AG08396 (cell line): Measurements from ENCODE around the gene TRAF2.
A peak's percentile ranks its signal among the peaks of the same experiment; 100 is the strongest.
"Not testable (repeated sequence)": the region's sequence is repeated elsewhere in the genome, so short reads cannot be mapped to it uniquely, and the experiment has no call there.

ENCODE experiments used
- DNase-seq: peaks from one replicate; pipeline ENCODE4 v3.0.0; 2012; ENCODE audit warnings: low spot score, mixed read lengths

Gene TRAF2

DNA sequence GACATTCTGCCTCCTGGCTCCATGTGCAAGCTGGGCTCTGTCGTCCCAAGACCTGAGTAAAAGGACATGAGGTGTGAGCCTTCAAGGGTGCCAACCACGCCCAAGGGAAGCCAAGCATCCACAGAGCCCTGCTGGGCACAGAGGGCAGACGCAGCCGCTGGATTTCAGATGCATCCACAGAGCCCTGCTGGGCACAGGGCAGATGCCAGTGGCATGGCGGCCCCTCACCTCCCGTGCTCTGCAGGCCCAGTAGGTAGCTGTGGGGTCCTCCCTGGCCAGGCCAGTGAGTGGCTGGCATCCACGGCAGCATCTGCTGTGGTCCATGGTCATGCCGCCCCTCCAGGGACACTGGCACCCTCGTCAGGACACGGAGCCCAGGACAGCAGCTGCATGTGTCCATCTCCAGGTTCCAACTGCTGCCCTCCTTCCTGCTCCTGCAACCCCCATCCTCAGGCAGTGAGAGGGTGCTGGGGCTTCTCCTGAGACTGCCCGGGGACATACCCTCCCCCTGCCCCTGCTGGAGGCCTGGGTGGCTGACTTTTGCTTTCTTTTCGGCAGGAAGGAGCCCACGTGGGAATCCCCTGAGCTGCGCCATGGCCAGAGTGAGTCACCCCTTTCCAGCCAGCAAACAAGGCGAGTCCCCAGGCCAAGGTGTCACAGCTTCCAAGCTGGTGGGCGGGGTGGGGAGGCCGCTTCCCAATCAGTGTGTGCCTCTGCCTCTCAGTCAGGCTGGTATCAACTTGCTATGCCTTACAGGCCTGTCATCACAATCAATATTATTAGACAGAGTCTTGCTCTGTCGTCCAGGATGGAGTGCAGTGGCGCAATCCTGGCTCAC is 4.0 kb upstream of the TRAF2 start:
- DNase-seq = peak; percentile 85

- DNase-seq = not testable (repeated sequence)
These were observed 3.4 kb upstream of the TRAF2 start for GRCh38 chr9:136882947-136883283.

- not testable (repeated sequence) for DNase-seq
These were observed 2.6 kb upstream of the TRAF2 start for GRCh38 chr9:136883670-136884069.

GRCh38 chr9:136886610-136887597 is 588 bp downstream of the TRAF2 start:
- DNase-seq = peak; percentile 89

DNA sequence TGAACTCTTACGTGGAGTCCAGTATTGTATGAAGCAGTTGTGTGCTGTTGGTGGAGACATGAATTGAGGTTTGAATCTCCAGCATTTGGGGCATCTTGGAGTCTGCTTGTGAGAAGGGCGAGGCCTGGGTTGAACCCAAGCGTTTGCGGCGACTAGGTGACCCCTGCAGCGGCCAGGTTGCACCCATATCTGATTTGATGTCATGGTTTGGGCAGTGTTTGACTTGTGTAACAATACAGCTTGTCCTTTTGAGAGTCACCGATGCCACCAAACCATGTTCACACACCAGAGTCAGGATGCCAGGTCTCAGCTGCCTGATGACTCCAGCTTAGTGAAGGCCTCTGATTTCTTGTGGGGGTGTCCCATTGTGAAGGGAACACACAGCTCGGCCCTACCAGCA is 2.1 kb downstream of the TRAF2 start:
- DNase-seq = no peak

DNA sequence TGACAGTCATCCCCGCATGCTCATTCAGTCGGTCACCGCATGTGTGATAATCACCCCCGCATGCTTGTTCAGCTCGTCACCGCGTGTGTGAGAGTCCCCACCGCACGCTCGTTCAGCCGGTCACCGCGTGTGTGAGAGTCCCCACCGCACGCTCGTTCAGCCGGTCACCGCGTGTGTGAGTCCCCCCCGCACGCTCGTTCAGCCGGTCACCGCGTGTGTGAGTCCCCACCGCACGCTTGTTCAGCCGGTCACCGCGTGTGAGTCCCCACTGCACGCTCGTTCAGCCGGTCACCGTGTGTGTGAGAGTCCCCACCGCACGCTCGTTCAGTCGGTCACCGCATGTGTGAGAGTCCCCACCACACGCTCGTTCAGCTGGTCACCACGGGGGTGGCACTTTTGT is 3.5 kb downstream of the TRAF2 start:
- no peak for DNase-seq

DNA sequence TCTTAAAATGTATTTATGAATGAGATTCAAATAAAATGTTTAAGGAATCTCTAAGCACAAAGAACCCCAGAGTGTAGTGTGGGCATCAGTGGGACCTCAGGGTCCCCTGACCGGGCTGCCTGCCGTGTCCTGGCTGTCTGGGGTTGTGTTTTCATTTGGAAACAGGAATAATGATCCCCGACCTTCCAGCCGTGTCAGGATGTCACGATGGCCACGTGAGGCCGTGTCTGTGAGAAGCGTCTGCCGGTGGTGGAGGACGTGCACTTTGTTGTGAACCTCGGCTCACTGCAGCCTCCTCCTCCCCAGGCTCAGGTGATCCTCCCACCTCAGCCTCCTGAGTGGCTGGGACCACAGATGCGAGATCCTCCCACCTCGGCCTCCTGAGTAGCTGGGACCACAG is 4.3 kb downstream of the TRAF2 start:
- no peak for DNase-seq

DNA sequence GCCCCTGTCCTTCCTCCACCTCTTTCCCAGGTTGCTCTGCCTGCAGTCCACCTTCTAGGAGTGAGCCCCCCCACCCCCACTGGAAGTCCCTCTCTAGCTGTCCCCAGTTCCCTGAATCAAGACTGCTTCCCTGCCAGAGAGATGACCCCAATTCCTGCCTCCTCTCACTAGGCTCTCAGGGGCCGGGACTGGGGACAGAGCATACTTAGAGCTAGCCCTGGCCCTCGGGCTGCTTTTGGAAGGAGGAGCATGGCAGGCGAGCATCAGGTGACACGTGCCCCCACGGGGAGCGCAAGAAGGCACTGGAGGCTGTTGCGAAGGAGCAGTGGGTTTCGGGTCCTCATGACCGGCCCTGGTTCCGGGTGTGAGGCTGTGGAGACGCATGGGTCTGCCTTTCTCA is 9.7 kb downstream of the TRAF2 start:
- DNase-seq = no peak

DNA sequence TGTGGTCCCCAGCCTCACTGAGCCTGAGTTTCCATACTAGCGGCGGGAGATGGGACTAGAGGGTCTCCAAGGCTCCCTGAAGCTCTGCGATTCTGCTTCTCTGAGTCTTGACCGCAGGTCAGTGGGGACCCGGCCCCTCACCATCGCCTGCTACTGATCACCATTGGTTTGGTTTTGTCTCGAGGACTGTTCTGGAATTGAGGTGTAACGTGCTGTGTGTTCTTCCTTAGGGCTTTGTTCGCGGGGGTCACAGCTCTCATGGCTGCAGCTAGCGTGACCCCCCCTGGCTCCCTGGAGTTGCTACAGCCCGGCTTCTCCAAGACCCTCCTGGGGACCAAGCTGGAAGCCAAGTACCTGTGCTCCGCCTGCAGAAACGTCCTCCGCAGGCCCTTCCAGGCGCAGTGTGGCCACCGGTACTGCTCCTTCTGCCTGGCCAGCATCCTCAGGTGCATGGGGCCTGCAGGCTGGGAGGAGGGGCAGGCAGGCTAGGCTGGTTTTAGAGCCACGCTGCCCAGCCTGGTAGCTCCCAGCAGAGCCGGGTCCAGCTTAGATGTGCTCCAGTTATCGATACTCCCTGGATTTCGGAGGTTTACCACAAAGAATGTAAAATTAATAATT is 12.3 kb downstream of the TRAF2 start:
- DNase-seq = no peak

DNA sequence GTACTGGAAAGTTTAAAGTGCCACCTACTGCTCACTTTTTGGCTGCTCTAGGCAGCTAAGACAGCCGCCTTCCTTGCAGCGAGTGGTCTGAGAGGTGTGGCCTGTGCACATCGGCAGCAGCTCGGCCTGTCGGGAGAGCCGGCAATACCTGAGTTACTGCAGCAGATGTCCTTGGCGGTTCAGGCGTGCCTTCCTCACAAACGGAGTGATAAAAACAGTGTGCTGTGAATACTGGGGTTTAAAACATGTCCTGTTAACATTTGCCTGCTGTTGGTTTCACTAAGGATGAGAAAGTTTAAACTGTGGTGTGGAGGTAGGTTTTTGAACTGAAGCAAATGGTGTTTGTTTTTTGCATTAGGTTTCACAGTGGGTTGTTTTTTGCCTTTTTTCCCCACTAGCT is 12.9 kb downstream of the TRAF2 start:
- no peak for DNase-seq

GRCh38 chr9:136900556-136900955 is 14.2 kb downstream of the TRAF2 start:
- no peak for DNase-seq

DNA sequence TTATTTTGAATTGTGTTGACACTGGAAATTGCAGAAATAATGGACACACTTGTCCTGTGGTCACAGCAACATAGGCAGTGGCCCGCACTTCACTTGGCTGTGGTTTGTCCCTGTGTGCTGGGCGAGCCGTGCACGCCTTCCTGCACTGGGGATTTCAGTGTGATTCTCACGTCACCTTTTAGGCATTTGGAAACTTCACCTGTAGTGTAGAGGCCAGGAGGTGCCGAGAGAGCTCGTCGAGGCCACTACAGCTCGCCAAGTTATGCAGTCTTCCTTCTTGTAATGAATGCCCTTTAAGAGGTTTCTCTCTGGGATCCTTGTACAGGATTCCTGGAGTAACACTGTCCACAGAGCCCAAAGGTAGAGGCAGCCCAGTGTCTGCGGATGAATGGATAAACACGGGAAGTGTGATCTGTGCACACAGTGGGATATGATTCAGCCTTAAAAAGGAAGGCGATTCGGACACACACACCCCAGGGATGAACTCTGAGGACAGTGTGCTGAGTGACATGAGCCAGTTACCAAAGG is 14.7 kb downstream of the TRAF2 start:
- DNase-seq = no peak

- DNase-seq = peak; percentile 75
These were observed 15.4 kb downstream of the TRAF2 start for GRCh38 chr9:136901516-136902258.

DNA sequence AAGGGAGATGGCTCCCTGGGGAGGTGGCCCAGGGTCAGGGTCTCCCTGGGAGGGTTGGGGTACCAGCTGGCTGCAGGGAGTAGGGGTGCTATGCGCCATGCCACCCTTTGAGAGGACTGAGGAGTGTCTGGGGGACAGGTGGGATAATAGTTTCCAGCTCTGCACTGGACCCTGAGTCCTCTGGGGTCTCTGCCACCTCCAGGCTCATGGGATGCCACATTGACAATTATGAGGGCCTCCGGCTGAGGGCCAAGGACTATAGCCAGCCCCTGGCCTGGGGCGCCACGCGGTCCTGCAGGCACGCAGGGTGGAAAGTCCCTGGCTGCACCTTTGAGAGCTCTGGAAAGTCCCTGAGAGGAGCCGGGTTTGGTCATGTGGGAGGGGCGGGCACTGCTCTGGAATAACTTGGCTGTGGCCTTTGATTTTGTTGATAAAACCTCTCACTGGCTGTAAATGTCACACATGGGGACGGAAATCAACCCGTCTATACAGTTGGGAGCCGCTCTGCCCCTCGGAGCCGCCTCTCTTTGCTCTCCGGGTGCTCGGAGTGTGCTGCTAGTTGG is 16.0 kb downstream of the TRAF2 start:
- peak; percentile 86 for DNase-seq

GRCh38 chr9:136903041-136903554 is 16.8 kb downstream of the TRAF2 start:
- DNase-seq = no peak

- no peak for DNase-seq
These were observed 19.9 kb downstream of the TRAF2 start for GRCh38 chr9:136906266-136906665.

DNA sequence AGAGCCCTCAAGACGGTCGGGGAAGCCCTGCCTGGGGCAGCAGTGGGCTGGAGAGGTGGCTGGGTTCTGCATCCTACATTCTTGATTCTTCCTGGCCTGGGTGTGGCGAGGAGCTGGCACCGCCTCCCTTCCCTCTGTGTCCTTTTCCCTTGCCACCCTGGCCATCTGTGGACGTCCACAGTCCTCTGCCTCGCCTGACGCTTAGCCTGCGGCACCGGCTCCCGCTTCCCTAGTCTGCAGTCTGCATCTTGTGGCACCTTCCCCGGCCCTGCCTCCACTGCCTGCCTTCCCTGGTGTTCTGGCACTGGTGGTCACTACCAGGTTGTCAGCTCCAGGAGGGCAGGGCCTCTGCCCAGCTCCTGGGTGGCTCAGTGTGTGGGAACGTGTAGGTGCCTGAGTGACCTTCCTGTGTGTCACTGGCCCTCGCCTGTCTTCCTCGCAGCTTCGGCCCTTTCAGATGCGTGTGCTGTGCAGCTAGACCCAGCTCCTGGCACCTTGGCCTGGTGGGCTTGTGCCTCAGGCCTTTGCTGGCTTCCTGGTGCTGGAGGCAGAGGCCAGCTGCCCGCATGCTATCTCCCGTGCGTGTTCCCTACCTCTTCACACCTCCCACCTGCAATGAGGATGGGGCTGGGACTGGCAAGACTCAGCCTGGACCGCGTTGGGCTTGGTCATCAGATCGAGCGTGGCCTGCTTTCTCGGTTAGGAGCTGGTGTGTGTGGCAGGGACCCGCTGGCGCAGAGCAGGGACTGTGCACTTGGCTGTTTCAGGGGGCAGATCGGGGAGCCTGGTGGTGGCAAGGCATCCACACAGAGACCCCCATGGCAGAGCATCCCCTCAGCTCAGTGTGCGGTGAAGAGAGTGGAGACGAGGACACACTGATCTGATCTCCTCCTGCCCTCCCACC is 20.9 kb downstream of the TRAF2 start:
- no peak for DNase-seq

DNA sequence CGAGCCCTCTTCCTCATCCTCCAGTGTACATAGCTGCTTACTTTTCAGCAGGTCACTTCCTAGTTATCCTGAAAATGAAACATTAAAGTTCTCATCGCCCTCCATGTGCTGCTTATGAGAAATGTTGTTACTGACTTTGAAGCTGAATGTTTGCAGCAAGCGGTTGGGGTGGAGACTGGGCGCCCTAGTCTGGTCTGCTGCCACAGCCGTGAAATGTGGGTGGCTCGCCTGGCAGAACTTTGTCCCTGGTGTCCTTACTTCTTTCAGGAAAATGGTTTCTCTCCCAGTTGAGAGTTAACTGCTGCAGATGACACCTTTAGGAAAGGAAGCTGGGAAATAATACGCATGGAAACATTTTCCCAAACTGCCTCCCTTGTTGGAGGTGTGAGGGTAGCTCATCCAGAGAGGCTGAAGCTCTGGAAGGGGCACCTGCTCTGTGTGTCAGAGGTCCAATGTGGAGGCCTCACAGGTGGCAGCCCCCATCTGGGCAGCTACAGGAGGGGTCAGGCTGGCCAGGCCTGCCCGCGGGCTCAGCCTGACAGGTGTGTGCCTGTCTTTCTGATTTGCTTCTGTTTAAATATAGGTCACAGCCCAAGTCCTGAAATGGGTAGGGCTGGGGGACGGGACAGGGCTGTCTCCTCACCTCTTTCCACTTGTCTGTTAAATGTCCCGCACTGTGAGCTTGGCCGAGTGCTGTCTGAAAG is 24.0 kb downstream of the TRAF2 start:
- no peak for DNase-seq

- DNase-seq = no peak
These were observed 24.6 kb downstream of the TRAF2 start for GRCh38 chr9:136910901-136911245.
